Activated CD8-positive, alpha-beta memory T cell treated with anti-CD3 and anti-CD28 coated beads, Interleukin-2, amount 50 U/mL, for 1 hour (primary cell): Measurements from ENCODE around the gene TAS2R38.
A peak's percentile ranks its signal among the peaks of the same experiment; 100 is the strongest.

ENCODE experiments used
- DNase-seq: peaks from one replicate; pipeline ENCODE4 v3.0.0-alpha.2; 2020; ENCODE audit errors: extremely low read depth

Gene TAS2R38

GRCh38 chr7:141975806-141976523 is 2.4 kb upstream of the TAS2R38 start:
- peak; percentile 12 for DNase-seq

DNA sequence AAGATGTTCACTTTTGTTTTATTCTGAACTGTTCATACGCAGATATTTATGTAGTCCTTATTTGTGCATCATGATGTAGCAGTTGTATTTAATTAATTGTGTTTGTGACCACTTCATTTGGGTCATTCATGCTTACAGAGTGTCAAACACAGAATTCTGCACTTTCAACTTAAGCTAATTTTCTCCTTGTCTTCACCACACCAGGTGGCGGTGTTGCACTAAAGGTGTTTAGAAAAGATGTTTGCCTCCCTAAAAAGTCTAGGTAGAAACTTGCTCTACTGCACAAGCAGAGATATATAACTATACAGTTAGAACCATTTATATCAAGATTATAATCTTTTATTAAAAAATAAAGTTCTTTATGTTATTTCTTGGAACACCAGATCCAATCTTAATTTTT is 1.3 kb upstream of the TAS2R38 start:
- no peak for DNase-seq

DNA sequence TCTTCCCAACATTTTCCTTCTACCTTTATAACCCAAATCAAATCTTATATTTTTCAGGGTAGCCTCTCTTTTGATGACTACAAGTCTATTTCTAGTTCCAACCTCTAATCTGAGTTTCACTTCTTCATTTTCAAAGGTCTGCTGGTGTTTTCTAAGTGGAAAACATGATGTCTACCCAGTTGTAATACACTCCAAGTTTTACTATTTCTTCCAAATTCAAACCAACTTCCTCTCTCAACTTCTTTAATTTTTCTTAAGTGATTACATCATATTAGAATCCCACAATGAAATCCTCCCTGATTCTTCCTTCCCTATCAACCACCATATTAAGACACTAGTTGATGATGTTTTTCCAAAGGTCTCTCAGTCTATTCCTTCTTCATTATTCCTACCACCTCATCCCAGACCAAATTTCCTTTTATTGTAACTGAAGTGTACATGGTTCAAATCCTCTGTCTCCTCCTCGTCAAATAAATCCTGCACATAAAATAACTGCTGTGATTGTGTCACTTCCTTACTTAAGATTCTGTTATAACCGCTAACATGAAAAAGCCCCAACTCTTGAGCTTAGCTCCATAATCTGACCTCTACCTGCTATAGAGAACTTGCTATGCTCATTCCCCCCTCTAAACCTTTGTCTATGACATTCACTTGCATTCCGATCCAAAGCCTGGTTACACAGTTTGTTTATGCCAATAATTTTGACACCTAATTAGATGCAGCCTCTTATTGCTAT is 12.7 kb downstream of the TAS2R38 start:
- DNase-seq = no peak

DNA sequence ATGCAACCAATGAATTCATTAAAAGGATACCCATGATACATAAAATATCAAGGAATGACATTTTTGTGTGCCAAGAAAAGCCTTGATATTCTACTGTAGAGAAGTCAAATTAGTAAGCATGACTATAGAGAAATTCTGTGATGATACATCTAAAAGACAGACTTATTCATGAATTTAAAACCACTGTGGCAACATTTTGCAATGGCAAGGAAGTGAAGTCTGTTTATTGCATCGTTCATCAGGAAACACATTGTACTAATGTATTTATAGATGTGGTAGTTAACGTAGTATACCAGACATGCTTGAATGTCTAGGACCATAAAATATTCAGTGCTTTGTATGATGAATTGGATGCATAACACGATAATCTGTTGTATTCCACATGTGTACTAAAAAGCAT is 17.5 kb downstream of the TAS2R38 start:
- no peak for DNase-seq

- no peak for DNase-seq
Observed at GRCh38 chr7:141954334-141954733, 19.2 kb downstream of the TAS2R38 start.

DNA sequence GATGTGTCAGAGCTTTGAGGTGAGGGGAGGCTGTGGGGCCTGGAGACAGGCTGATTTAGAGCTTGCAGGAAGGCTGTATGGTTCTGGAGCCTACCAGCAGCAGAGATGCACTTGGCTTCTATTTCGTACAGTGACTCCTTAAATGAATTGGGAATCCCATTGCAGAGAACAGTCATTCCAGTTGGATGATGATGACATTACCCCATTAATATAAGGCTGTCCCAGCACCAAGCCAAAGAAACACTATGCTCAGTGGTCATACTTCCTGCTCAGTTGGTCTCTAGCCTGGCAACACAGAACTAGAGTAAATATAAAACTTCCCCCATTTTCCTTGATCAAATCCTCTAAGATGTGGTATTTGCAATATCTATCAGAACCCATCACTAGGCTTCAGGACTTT is 21.1 kb downstream of the TAS2R38 start:
- DNase-seq = no peak

DNA sequence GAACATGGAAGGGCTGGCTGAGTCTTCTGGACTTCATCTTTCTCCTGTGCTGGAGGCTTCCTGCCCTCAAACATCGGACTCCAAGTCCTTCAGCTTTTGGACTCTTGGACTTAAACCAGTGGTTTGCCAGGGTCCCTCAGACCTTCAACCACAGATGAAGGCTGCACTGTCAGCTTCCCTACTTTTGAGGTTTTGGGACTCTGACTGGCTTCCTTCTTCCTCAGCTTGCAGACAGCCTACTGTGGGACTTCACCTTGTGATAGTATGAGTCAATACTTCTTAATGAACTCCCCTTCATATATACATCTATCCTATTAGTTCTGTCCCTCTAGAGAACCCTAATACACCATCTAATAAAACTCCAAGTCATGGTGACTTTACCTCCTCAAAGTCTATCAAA is 22.8 kb downstream of the TAS2R38 start:
- DNase-seq = no peak

- DNase-seq = no peak
Observed at GRCh38 chr7:141949911-141950310, 23.7 kb downstream of the TAS2R38 start.

DNA sequence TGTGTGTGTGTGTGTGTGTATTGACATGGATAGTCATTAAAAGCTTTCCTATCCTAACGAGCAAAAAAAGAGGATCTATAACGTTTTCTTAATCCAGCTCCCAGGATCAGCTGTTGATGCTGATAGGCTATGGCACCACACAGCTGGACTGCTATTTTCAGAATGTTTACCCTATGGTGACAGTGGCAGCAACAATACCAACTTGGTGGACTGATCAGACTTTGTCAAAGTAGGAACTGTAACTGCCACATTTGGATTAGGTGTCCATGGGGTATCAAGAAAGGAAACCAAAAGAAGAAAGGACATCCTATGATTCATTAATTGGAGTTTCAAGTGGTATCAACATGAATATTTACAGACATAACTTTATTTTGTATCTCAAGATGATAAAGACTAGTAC is 24.1 kb downstream of the TAS2R38 start:
- DNase-seq = no peak

DNA sequence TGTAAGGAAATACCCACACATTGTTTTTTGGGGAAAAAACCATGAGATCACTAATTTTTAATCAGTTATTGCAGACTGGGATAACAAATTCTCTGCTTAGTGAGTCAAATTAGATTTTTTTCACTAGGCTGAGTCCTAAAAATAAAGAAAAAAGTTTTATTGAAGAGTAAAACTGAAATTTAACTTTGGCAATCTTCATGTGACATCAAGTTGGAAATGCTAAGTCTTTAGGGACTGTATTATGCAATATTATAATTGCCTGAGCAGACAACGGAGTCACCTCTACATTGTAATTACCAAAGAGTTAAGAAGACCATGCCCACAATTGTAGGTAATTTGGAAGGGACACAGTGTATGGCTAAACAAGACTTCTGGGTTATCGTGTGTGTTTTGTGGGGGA is 24.6 kb downstream of the TAS2R38 start:
- no peak for DNase-seq

GRCh38 chr7:141946796-141947195 is 26.8 kb downstream of the TAS2R38 start, which contains the start of gene CLEC5A:
CLEC5A (minus strand) TSS chr7:141946974; CDS start chr7:141946292, 682 bp downstream.
- DNase-seq = no peak

DNA sequence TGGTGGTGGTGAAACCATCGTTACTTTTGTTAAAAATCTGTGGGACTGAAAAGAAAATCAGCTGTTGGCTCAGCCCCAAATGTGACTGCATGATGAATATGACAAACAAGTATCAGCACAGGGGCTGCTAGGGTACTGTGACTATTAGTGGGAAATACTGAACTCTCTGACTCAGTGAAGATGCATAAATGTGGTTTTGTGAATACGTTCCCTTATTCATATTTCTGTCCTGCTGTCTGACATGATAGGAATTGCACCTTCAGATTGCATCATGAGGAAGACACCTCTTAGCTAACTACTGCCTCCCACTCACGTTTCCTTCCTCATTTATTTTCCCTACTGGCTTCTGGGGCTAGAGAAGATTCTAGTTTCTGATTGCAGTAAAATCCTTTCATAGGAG is 28.2 kb downstream of the TAS2R38 start:
- DNase-seq = no peak

DNA sequence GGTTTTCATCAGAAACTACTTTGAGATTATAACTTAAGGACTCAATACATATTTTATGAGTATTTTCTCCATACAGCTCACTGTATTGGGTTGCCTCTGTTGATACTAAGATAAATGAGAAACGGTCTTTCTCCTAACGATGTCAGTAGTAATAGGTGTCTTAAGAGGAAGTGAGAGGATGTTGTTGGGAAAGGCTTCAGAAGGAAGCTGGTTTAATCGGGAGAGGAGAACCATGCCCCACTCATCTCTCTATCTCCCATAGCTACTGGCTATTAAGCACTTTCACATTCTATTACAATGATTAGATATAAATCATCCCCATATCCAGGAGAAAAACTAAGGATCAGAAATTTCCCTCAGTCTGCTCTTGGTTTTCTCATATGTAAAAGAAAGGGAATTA is 28.8 kb downstream of the TAS2R38 start:
- DNase-seq = no peak

DNA sequence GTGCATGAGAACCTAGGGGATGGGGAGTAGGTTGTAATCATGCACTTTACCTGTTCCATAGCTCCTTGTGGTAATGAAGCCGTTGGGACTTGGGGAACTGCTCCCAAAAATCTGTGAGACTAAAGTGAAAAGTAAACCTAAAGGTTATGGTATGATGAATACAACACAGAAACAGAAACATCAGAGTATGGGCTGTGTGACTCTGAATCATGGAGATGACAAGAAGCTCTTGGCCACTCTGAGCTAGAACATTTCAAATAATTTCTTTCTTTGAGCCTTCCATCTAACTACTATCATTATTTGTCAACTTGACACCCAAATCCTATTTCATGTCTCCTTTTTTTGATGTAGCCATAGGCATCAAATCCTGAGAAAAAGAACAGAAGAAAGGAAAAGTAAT is 29.7 kb downstream of the TAS2R38 start:
- DNase-seq = no peak

DNA sequence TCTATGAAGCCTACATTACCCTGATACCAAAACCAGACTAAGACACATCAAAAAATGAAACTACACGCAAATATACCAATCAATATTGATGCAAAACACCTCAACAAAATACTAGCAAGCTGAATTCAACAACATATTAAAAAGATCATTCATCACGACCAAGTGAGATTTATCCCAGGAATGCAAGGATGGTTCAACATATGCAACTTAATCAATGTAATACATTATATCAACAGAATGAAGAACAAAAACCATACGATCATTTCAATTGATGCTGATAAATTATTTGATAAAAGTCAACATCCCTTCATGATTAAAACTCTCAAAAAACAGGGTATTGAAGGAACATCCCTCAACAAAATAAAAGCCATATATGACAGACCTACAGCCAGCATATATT is 32.5 kb downstream of the TAS2R38 start:
- no peak for DNase-seq

DNA sequence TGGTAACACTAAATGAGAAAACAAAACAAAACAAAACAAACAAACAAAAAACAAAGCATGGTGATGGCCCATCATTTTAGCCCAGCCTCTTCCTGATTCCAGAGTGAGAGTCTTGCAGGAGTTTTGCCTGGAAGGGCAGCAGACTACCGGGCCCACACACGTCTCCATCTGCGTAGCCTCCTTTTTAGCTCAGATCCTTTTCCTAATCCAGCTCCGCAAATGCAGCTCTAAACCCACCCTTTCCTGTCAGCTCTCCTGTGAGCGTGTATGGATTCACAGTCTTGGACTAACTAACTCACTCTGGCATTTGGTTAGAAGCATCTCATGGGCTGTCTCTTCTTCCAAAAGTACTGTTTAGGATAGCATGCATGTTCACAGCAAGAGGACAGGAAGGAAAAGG is 43.4 kb downstream of the TAS2R38 start:
- no peak for DNase-seq

- DNase-seq = no peak
Observed at GRCh38 chr7:141928845-141929195, 44.8 kb downstream of the TAS2R38 start.

GRCh38 chr7:141928146-141928844 is 45.3 kb downstream of the TAS2R38 start:
- no peak for DNase-seq
